Prostate gland (tissue), 2 donors: Measurements from ENCODE around the gene MICAL3.

Source experiments
- CTCF ChIP-seq, 4 experiments: fragments of 200-600 bp in 2 of 4; fragments of 450-650 bp in 2 of 4; sonication (generic) in 2 of 4; IDR thresholded peaks; 1 replicate in 3 of 4; 2 replicates in 1 of 4; pipeline ENCODE4 v1.5.1; 2016 to 2019; ENCODE audit warnings: antibody characterized with exemption in 4 of 4, mild to moderate bottlenecking in 2 of 4, moderate library complexity in 2 of 4
- POLR2A ChIP-seq: fragments of 450-650 bp; IDR thresholded peaks from one replicate; pipeline ENCODE4 v1.6.1; 2016; ENCODE audit warnings: antibody characterized with exemption, mild to moderate bottlenecking

- TF ChIP-seq CTCF (IDR thresholded peaks at IDR 0.05) (no peak), POLR2A (no peak)
Observed at GRCh38 chr22:17954860-17955587, 69.3 kb downstream of the MICAL3 start.
